HepG2 (cell line): Measurements from ENCODE around the gene JPH4. TPM values are rescaled to one million over a fixed set of nuclear protein-coding genes. Genes with fewer than 3 reads are reported as not detected.

Source experiments
- ARHGAP35 ChIP-seq: sonication (generic); formaldehyde crosslinking; IDR thresholded peaks from 2 replicates; pipeline ENCODE4 v1.9.0; 2022; ENCODE audit warnings: mild to moderate bottlenecking, inconsistent platforms, moderate library complexity, missing genetic modification reagents, borderline replicate concordance
- ARNT2 ChIP-seq: sonication (generic); formaldehyde crosslinking; IDR thresholded peaks from 2 replicates; pipeline ENCODE4 v1.8.0; 2022; ENCODE audit warnings: mild to moderate bottlenecking, low read depth, missing genetic modification reagents, moderate library complexity
- ETV6 ChIP-seq: sonication (generic); formaldehyde crosslinking; conservative IDR thresholded peaks from 2 replicates; pipeline ENCODE4 v1.4.0; 2020; ENCODE audit warnings: missing genetic modification reagents
- FIP1L1 ChIP-seq: fragments of 200-400 bp; formaldehyde crosslinking; IDR thresholded peaks from 2 replicates; pipeline ENCODE4 v1.6.1; 2018; ENCODE audit warnings: low read depth, mild to moderate bottlenecking, low read length, moderate library complexity, borderline replicate concordance; ENCODE audit not compliant: insufficient read depth
- FOSL2 ChIP-seq: sonication (generic); formaldehyde crosslinking; IDR thresholded peaks from 2 replicates; pipeline ENCODE4 v1.4.0; 2020; ENCODE audit warnings: missing genetic modification reagents
- KAT8 ChIP-seq: IDR thresholded peaks from 2 replicates; pipeline ENCODE4 v1.6.1; 2016; ENCODE audit warnings: missing genetic modification reagents, missing compliant biosample characterization
- KIAA2018 ChIP-seq: sonication (generic); formaldehyde crosslinking; IDR thresholded peaks from 2 replicates; pipeline ENCODE4 v1.5.0; 2020; ENCODE audit warnings: mild to moderate bottlenecking, missing genetic modification reagents, borderline replicate concordance
- KMT2B ChIP-seq: IDR thresholded peaks from 2 replicates; pipeline ENCODE4 v1.6.1; 2016; ENCODE audit warnings: missing genetic modification reagents, missing compliant biosample characterization
- PAWR ChIP-seq: sonication (generic); formaldehyde crosslinking; IDR thresholded peaks from 2 replicates; pipeline ENCODE4 v1.4.0; 2020; ENCODE audit warnings: missing genetic modification reagents, mild to moderate bottlenecking, borderline replicate concordance
- PREB ChIP-seq: sonication (generic); formaldehyde crosslinking; IDR thresholded peaks from 2 replicates; pipeline ENCODE4 v1.4.0; 2020; ENCODE audit warnings: missing genetic modification reagents
- TBL1XR1 ChIP-seq: fragments of 150-350 bp; IDR thresholded peaks from 2 replicates; pipeline ENCODE4 v1.6.1; 2014; ENCODE audit warnings: borderline replicate concordance, low read length; ENCODE audit not compliant: partially characterized antibody
- THAP8 ChIP-seq: sonication (generic); formaldehyde crosslinking; IDR thresholded peaks from 2 replicates; pipeline ENCODE4 v1.5.1; 2020; ENCODE audit warnings: missing genetic modification reagents, mild to moderate bottlenecking, borderline replicate concordance
- ZBTB7B ChIP-seq: sonication (generic); formaldehyde crosslinking; IDR thresholded peaks from 2 replicates; pipeline ENCODE4 v1.4.0; 2020; ENCODE audit warnings: missing genetic modification reagents
- ZNF329 ChIP-seq: sonication (generic); formaldehyde crosslinking; IDR thresholded peaks from 2 replicates; pipeline ENCODE4 v1.9.0; 2021; ENCODE audit warnings: low read depth, mild to moderate bottlenecking, missing genetic modification reagents
- ZNF501 ChIP-seq: sonication (generic); formaldehyde crosslinking; IDR thresholded peaks from 2 replicates; pipeline ENCODE4 v1.5.1; 2020; ENCODE audit warnings: mild to moderate bottlenecking, moderate library complexity, missing genetic modification reagents
- ZNF562 ChIP-seq: sonication (generic); formaldehyde crosslinking; IDR thresholded peaks from 2 replicates; pipeline ENCODE4 v1.8.0; 2022; ENCODE audit warnings: missing genetic modification reagents, borderline replicate concordance
- ZNF607 ChIP-seq: sonication (generic); formaldehyde crosslinking; IDR thresholded peaks from 2 replicates; pipeline ENCODE4 v1.5.1; 2020; ENCODE audit warnings: missing genetic modification reagents, mild to moderate bottlenecking, borderline replicate concordance
- ZNF781 ChIP-seq: sonication (generic); formaldehyde crosslinking; IDR thresholded peaks from 2 replicates; pipeline ENCODE4 v1.5.1; 2020; ENCODE audit warnings: borderline replicate concordance, mild to moderate bottlenecking, missing genetic modification reagents; ENCODE audit errors: not compliant biosample characterization
- ZSCAN12 ChIP-seq: sonication (generic); formaldehyde crosslinking; IDR thresholded peaks from 2 replicates; pipeline ENCODE4 v1.9.0; 2021; ENCODE audit warnings: mild to moderate bottlenecking, missing genetic modification reagents
- ZSCAN22 ChIP-seq: sonication (generic); formaldehyde crosslinking; IDR thresholded peaks from 2 replicates; pipeline ENCODE4 v1.4.0; 2020; ENCODE audit warnings: mild to moderate bottlenecking, missing genetic modification reagents
- polyA plus RNA-seq, 8 experiments: library from polyadenylated mRNA; depleted of rRNA in 3 of 8; stranded (reverse) in 7 of 8; unstranded in 1 of 8; fragments of >200 nt; fragmentation: Illumina TruSeq in 4 of 8; extraction: Trizol in 4 of 8; gene quantifications; 2 replicates each; pipeline versions ENCODE4 v1.2.1 to v1.2.3, GENCODE V29; 2011 to 2016; ENCODE audit warnings: low read depth in 4 of 8, missing spikeins in 1 of 8, mixed read lengths in 1 of 8; ENCODE audit not compliant: insufficient read depth in 1 of 8
- total RNA-seq, 5 experiments: library from RNA; depleted of rRNA; stranded (reverse); fragments of >200 nt; fragmentation: Illumina TruSeq; extraction: Trizol; gene quantifications; 2 replicates each; pipeline ENCODE4 v1.2.3, GENCODE V29; 2016; ENCODE audit warnings: low read depth in 1 of 5

Gene JPH4
- total and polyA plus RNA-seq, 2 of the 13 experiments (the other 11 are each of a cell fraction or from before 2014, with no cell fraction given) = 0.08 to 0.22 TPM

GRCh38 chr14:23588884-23589598, 10.5 kb upstream of the JPH4 start (continued):
- TF ChIP-seq KIAA2018 (CRISPR knock-in tag) (peak; percentile 82; the same call in 1 of the 2 replicates), ZNF501 (CRISPR knock-in tag) (peak; percentile 94), ZNF329 (CRISPR knock-in tag) (peak; percentile 81), ETV6 (CRISPR knock-in tag) (peak; percentile 92), KMT2B (CRISPR knock-in tag) (peak; percentile 91), PREB (CRISPR knock-in tag) (no peak), ZSCAN12 (0 out of 2 replicates have a peak, but pooled peaks have one; percentile 39), THAP8 (CRISPR knock-in tag) (no peak), TBL1XR1 (peak; percentile 79), ZNF562 (CRISPR knock-in tag) (no peak), FOSL2 (CRISPR knock-in tag) (peak; percentile 88), ZNF607 (CRISPR knock-in tag) (peak; percentile 86; the same call in 1 of the 2 replicates), KAT8 (CRISPR knock-in tag) (peak; percentile 92), PAWR (CRISPR knock-in tag) (peak; percentile 90), ARHGAP35 (CRISPR knock-in tag) (peak; percentile 82), ZBTB7B (CRISPR knock-in tag) (peak; percentile 91), ARNT2 (peak; percentile 98), ZSCAN22 (CRISPR knock-in tag) (peak; percentile 74), ZNF781 (CRISPR knock-in tag) (peak; percentile 94), FIP1L1 (peak; percentile 91)
